Stimulated activated CD4-positive, alpha-beta T cell treated with anti-CD3 and anti-CD28 coated beads, Interleukin-15, amount 100 ng/mL, for 1 hour (primary cell): ENCODE measurements around the gene KLHDC3.

ENCODE experiments used
- DNase-seq, 2 donors: peaks; one replicate each; pipeline ENCODE4 v3.0.0-alpha.2; 2020; ENCODE audit warnings: low read depth in 1 of 2, low spot score in 1 of 2

The KLHDC3 gene, protein sequence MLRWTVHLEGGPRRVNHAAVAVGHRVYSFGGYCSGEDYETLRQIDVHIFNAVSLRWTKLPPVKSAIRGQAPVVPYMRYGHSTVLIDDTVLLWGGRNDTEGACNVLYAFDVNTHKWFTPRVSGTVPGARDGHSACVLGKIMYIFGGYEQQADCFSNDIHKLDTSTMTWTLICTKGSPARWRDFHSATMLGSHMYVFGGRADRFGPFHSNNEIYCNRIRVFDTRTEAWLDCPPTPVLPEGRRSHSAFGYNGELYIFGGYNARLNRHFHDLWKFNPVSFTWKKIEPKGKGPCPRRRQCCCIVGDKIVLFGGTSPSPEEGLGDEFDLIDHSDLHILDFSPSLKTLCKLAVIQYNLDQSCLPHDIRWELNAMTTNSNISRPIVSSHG

DNA sequence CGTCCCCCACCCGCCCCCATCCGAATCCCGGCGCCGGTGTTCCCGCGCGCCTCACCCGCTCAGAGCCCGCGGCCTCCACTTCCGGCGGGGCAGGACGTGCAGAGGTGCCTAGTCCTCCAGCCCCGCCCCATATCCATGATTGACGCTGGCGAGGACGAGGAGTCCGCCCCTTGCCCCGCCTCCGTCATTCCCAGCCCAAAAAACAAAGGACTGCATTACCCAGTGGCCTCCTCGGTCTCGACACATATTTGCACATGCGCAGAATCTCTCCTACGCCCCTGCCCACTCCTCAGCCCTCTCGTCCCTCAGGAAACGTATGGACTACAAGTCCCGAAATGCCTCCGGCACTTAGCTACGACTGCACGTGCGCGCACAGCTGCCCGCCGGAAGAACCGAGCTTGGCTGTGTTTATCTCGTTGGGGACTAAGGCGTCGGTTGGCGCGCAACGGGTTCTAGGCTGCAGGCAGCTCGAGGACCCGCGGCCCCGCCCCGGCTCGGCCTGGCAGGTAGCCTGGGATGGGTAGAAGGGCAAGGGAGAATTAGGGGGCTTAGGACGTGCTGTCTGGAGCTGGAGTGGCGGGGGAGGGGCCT is at the start of gene KLHDC3, which contains the start of gene MEA1:
Gene KLHDC3 (plus strand): TSS at position 407 of the 591 bp plus-strand sequence. CDS start 2,944 bp downstream, outside the sequence.
Gene MEA1 (minus strand): TSS at position 104 of the 591 bp plus-strand sequence. CDS start 133 bp downstream, outside the sequence.
- peak; percentile 96 to 97 for DNase-seq

DNA sequence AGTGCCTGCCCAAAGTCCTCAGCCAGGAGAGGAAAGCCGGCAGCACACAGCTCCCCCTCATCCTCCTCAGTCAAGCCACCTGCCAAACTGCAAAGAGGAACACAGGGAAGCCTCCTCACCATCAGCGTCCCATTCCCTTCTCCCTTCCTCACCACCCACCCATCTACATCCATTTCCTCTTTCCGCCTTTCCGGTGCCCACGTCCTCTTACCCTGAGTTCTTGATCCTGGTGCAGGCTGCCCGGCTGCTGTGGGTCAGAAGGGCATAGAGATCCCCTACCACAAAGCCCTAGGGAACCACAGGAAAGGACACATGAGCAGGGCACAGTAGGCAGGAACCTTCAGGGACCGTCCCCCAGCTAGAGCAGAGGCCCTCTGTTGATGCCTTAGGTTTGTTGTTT is 47.5 kb upstream of the KLHDC3 start:
- DNase-seq, result no peak

GRCh38 chr6:42967228-42967627 is 46.8 kb upstream of the KLHDC3 start:
- no peak for DNase-seq

GRCh38 chr6:42968126-42968701 is 45.8 kb upstream of the KLHDC3 start:
- no peak for DNase-seq

- no peak for DNase-seq
Measured at GRCh38 chr6:42968783-42969182, 45.3 kb upstream of the KLHDC3 start.

DNA sequence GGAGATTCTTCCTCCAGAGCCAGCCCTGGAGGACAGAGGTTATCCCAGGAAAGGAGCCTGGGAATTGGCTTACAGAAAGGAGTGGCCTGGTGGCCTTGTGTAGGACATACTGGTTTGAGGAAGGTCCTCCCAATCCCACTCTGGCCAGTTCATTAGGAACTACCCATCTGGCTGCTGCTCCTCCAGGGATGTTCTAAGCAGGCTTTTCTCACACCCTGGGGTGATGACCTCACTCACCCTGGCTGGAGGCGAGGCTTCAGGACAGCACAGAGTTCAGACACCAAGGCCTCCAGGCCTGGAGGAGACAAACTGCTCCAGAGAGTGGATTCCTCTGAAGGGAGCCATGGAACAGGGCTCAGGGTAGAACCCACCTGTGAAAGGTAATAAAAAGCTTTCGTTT is 44.6 kb upstream of the KLHDC3 start:
- DNase-seq, result no peak

GRCh38 chr6:42969934-42970333 is 44.1 kb upstream of the KLHDC3 start:
- DNase-seq, result no peak

GRCh38 chr6:42970871-42971612 is 43.0 kb upstream of the KLHDC3 start:
- no peak for DNase-seq

DNA sequence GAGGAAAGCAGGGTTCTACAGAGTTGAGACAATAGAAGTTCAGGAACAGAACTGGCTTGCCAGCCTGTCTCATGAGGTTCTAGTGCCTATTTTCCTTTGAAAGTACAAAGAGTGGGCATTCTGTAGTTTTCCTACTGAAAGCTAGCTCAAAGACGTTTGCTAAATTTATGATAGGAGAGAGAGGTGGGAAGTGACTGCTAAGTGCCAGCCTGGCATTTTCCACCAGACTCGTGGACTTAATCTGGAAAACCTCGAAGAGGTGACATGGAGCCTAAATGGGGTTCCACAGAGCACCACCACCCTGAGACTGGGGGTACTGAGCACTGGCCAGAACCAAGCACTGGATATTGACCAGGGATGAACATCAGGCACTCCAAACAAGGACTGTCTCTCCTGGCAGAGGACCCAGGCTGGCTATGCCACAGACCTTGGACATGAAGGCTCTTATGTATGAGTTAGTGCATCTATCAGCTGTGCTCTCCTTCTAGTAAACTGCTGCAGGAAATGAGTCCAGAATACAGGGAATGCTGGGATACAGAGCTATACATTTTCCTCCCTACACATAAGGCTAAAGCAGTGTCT is 42.2 kb upstream of the KLHDC3 start:
- no peak for DNase-seq

DNA sequence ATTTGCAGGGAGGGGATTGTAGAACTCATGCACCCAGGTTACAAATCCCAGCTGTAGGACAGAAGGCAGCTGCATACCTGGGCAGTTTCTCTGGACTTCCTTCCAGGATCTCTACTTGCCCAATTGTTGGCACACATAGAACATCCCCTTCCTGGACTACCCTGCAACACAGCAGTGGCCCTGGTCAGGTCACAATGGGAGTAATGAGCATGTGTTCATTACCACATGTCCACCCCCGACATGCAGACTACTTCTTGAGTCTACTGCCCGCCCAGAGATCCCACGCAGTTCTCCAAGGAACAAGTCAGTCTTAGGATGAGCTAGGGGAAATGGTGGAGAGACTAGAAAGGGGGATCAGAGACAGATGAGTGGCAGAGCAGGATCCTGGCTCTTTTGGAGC is 40.1 kb upstream of the KLHDC3 start:
- DNase-seq, result no peak

DNA sequence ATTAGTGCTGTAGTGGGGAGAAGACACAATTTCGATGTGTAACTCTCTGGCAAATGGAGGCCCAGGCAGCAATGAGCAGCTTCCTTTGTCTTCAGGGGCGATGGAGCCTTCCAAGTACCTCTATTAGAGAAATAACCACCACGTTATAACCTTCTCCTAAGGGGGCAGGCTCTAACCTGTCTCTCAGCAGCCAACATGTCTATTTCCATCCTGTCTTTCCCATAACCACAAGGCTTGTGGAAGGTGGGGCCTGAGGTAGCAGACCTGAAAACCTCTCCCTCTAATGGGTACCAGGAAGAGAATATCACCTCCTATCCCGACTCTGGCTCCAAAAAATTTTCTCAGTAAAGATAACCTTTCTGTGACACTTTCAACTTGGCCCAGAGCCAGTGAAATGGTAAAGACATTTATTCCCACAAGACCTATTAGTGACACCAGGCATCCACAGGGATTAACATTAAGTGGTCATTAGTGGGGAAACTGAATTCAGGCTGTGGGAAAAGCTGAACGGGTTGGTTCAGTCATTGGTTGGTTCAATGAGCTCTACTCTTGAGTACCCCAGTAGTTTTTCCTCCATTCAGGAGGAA is 39.0 kb upstream of the KLHDC3 start:
- DNase-seq, result no peak

GRCh38 chr6:42978487-42978838 is 35.6 kb upstream of the KLHDC3 start:
- DNase-seq, result no peak

DNA sequence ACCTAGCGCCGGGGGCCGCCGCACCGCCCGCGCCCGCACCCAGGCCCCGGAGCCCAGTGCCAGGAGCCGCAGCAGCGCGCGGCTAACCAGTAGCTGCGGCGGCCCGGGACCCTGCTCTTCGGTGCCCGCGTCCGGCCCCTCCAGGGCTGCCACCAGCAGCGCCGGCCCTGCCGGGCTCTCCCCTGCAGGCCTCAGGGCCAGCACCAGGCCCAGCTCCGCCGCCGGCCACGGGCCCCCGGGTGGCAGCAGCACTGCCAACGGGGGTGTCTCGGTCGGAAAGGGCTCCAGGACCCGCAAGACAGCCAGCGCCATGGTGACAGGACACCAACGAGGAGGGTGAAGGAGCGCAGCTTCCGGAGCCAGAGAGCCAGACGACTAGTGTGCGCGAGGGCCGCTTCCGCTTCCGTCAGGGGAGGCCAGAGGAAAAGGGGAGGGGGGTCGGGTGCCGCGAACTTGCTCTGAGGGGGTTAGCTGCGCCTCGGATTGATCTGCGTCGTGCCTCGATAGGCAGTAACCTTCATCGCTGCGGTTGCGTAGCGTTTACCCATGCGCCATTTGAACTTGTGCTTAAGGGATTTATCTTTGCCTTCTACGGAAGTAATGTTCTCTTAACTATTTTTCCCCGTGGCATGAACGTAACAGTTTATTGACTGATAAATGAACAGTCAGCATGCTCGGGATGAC is 35.1 kb upstream of the KLHDC3 start, which contains the start of gene PEX6:
Gene PEX6 (minus strand): TSS at position 343 of the 684 bp plus-strand sequence. CDS start 31 bp downstream, at position 312.
- peak; percentile 73 to 82 for DNase-seq

DNA sequence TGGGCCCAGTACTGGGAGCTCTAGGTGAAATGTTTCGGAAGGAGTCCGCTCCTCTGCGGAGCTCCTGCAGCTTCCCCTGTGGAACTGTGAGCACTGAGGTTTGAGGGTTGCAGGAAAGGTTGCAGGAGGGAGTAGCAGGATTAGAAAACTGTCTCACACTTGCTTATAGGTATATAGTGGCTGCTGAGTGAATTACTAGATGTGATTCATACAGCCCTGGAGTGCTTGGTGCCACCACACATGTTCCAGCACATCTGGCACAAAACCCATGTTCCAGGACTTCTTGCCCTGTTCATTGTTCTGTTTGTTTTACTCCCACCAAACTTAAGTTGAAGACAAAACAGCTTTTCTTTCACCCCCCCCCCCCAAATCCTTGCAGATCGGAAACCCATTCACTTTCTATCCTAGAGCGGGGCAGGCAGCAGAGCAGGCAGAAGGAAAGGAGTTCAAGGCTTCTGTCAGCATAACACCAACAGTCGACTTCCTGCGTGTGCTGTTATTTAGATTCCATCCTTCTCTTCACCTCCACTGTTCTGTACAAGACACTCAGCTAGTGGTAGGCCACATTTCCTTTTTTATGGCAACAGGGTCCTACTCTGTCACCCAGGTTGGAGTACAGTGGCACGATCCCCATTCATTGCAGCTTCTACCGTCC is 34.4 kb upstream of the KLHDC3 start:
- DNase-seq, result no peak

DNA sequence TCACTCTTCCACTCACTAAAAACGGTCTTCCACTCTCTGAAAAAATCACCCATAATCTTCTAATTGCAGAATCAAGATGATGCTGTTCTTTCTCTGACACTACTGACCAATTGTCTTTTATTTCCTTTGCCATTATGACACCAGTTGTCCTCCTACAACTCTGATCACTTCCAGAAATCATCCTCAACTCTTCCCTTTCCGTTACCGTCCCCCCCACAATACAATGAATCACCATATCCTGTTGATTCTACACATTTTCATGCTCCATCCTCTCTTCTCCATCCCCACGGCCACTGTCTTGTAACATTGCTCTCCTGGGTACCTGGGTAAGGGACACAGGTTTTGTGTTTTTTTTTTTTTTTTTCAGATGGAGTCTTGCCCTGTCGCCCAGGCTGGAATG is 32.2 kb upstream of the KLHDC3 start:
- DNase-seq, result no peak

GRCh38 chr6:42984001-42984923 is 29.8 kb upstream of the KLHDC3 start, which contains the start of gene PPP2R5D:
TSS of gene PPP2R5D (plus strand) at chr6:42984570. CDS start at chr6:42984678, 108 bp downstream.
- DNase-seq, result peak; percentile 91 to 92

DNA sequence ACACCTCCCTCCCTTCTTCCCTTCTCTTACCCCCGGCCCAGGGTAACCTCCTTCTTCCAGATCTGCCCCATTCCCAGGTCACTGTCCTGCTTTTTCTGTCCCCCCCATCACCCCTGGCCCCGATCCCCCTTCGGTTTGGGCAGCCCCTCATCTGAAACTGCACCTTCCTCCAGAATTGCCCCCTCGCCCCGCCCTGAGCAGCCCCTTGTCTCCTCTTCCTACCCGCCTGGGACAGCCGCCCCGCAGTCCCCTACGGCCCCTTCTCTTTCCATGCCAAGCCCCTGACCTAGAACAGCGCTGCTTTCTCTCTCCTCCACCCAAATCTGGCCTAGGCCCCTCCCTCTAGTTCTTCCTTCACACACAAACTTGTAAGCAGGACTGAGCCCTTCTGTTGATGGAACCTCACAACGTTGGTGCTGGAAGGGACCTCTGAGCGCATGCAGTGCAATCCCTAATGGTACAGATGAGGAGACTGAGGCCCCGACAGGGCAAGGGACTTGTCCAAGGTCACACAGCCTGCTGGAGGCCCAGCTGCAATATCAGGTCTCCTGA is 29.0 kb upstream of the KLHDC3 start:
- DNase-seq, result no peak
